ENCODE data around the gene PRR36.

DNA sequence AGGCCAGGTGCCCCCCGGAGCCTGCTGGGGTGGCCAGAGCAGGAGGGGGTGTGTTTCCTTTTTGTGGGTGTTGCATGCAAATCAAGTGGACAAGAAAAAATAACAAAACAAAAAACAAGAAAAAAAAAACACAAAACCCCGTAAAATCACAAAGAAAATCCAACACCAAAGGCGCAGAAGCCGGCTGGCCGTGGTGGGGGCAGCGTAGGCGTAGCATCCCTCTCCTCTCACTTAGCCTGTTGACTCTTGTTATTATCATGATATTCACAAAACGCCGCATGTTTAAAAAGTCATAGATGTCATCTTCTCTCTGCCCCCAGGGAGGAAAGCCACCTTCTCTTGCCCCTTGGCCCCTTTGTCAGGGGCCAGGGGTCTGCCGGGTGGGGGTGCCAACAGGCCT is 39.5 kb upstream of the PRR36 start:
- TF ChIP-seq EP300 (IDR thresholded peaks at IDR 0.05) (no peak), CTCF (IDR thresholded peaks at IDR 0.05) (no peak)

All from stomach (tissue), 4 donors.